Activated CD4-positive, alpha-beta T cell treated with anti-CD3 and anti-CD28 coated beads, Interleukin-2, amount 50 U/mL, for 1 hour (primary cell): ENCODE results near the gene ADD3.
"Not testable (repeated sequence)": the region's sequence is repeated elsewhere in the genome, so short reads cannot be mapped to it uniquely, and the experiment has no call there.

Experiments used
- DNase-seq: peaks from one replicate; pipeline ENCODE4 v3.0.0-alpha.2; 2020

ADD3 gene

GRCh38 chr10:110113670-110114337 lies 106.0 kb downstream of the ADD3 start:
- no peak for DNase-seq

- DNase-seq: not testable (repeated sequence)
Measured at GRCh38 chr10:110114668-110115067, 106.9 kb downstream of the ADD3 start.

- DNase-seq: no peak
Measured at GRCh38 chr10:110115784-110116520, 108.2 kb downstream of the ADD3 start.

- DNase-seq: no peak
Measured at GRCh38 chr10:110118891-110119621, 111.3 kb downstream of the ADD3 start.

- DNase-seq: no peak
Measured at GRCh38 chr10:110123594-110123993, 115.8 kb downstream of the ADD3 start.

GRCh38 chr10:110129490-110129889 lies 121.7 kb downstream of the ADD3 start:
- no peak for DNase-seq

GRCh38 chr10:110134917-110135316 lies 127.1 kb downstream of the ADD3 start:
- no peak for DNase-seq

- DNase-seq: not testable (repeated sequence)
Measured at GRCh38 chr10:110135836-110136235, 128.1 kb downstream of the ADD3 start.

- DNase-seq: no peak
Measured at GRCh38 chr10:110137142-110137545, 129.4 kb downstream of the ADD3 start.

- no peak for DNase-seq
Measured at GRCh38 chr10:110138197-110138812, 130.5 kb downstream of the ADD3 start.

- no peak for DNase-seq
Measured at GRCh38 chr10:110141185-110141584, 133.4 kb downstream of the ADD3 start.

- no peak for DNase-seq
Measured at GRCh38 chr10:110141871-110142635, 134.3 kb downstream of the ADD3 start.

- DNase-seq: no peak
Measured at GRCh38 chr10:110142965-110143364, 135.2 kb downstream of the ADD3 start.

GRCh38 chr10:110144507-110144906 lies 136.7 kb downstream of the ADD3 start:
- no peak for DNase-seq

GRCh38 chr10:110147961-110148360 lies 140.2 kb downstream of the ADD3 start:
- DNase-seq: no peak

GRCh38 chr10:110149259-110149658 lies 141.5 kb downstream of the ADD3 start:
- no peak for DNase-seq

GRCh38 chr10:110150046-110150445 lies 142.3 kb downstream of the ADD3 start:
- no peak for DNase-seq

- no peak for DNase-seq
Measured at GRCh38 chr10:110150981-110151380, 143.2 kb downstream of the ADD3 start.

- DNase-seq: no peak
Measured at GRCh38 chr10:110151467-110151866, 143.7 kb downstream of the ADD3 start.

- no peak for DNase-seq
Measured at GRCh38 chr10:110151971-110152370, 144.2 kb downstream of the ADD3 start.

- no peak for DNase-seq
Measured at GRCh38 chr10:110153396-110153795, 145.6 kb downstream of the ADD3 start.

- DNase-seq: no peak
Measured at GRCh38 chr10:110156046-110156445, 148.3 kb downstream of the ADD3 start.
